Measurements from ENCODE around the gene AVP. TPM values are rescaled to one million over a fixed set of nuclear protein-coding genes. Genes with fewer than 3 reads are reported as not detected.

AVP gene
- total RNA-seq, 1 experiment from 2014 or later: not detected

DNA sequence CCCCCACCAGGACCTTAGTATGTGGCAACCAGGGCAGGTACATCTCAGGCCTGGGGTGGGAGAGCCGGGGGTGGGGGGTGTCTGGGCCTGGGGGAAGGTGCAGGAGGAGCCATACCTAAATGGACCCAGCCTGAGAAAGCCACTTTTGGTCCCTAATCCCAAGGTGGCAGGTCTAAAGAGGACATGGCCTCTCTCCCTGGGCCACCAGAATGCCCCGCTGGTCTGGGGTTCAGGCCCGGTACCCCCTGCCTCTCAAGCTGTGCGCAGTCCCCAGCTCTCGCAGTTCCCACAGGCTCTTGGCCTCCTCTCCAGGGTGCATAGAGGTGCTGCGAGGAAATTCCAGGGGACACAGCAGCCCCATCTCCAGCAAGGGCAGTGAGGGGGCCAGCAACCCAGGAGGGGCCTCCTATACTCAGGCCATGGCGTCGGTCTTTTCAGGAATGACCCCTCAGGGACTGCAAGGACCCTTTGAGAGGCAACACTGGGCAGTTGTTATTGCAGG lies 1.1 kb upstream of the AVP start:
- Histone ChIP-seq H2BK120ac (ENCODE audit: low read depth, low read length, poor library complexity, severe bottlenecking) (no peak overlapping the region), H3K27me3 (ENCODE audit: insufficient read depth, low read length) (peaks cover 26% of the 10 kb centered on the region), H3T11ph (ENCODE audit: low read length) (no peak overlapping the region), H2AK5ac (ENCODE audit: insufficient read length, low read length) (no peak overlapping the region), H3K4me1 (ENCODE audit: insufficient read depth, low read length) (no peaks in the 10 kb centered on the region; the same call in 1 of the 2 replicates), H3K56ac (ENCODE audit: insufficient read length, low read depth, low read length) (no peak overlapping the region), H3K23me2 (ENCODE audit: insufficient read length, low read depth, low read length, poor library complexity, severe bottlenecking) (peaks cover 4% of the 10 kb centered on the region), H4K5ac (ENCODE audit: insufficient read length, low read depth, low read length) (no peak overlapping the region), H2BK5ac (ENCODE audit: insufficient read length, low read length) (no peak overlapping the region), H3K79me2 (ENCODE audit: insufficient read depth, low read length) (no peaks in the 10 kb centered on the region), H3K14ac (ENCODE audit: insufficient read depth, low read length) (no peak overlapping the region), H2BK12ac (ENCODE audit: insufficient read length, low read depth, low read length) (no peak overlapping the region), H3K79me1 (ENCODE audit: insufficient read depth, low read depth, low read length, poor library complexity, severe bottlenecking) (no peaks in the 10 kb centered on the region), H3K23ac (ENCODE audit: insufficient read length, low read depth, low read length) (no peak overlapping the region), H3K9ac (ENCODE audit: extremely low read depth, insufficient read length, low read length) (no peak overlapping the region), H4K91ac (ENCODE audit: insufficient read length, low read depth, low read length) (no peak overlapping the region), H4K8ac (replicated peaks; ENCODE audit: insufficient read length, low read depth, low read length) (no peak overlapping the region), H2BK20ac (ENCODE audit: low read depth, low read length, poor library complexity, severe bottlenecking) (no peak overlapping the region), H3K18ac (ENCODE audit: insufficient read length, low read depth, low read length) (no peak overlapping the region), H3K4ac (ENCODE audit: low read depth, low read length) (no peak overlapping the region), H2BK15ac (ENCODE audit: low read depth, low read length) (no peak overlapping the region), H3K27ac (ENCODE audit: insufficient read length, low read depth, low read length) (no peak overlapping the region), H2AFZ (ENCODE audit: low read length) (no peak overlapping the region), H3K9me3 (ENCODE audit: control insufficient read depth, low read depth, low read length) (no peaks in the 10 kb centered on the region), H3K4me2 (ENCODE audit: insufficient read depth, insufficient read length, low read length) (no peak overlapping the region), H4K20me1 (ENCODE audit: control insufficient read depth, insufficient read depth, insufficient read length) (no peaks in the 10 kb centered on the region)
- H3K4me1 Mint-ChIP-seq: peaks cover 0 to 8% of the 10 kb centered on the region in 2 experiments; a peak in 1 of 4 replicates
- no CpG with 5 or more reads among the region's 8 CpGs for WGBS (ENCODE audit: extremely low coverage, insufficient read length, low lambda C conversion rate)
- no peak for DNase-seq
- TF ChIP-seq, protein P1, sequence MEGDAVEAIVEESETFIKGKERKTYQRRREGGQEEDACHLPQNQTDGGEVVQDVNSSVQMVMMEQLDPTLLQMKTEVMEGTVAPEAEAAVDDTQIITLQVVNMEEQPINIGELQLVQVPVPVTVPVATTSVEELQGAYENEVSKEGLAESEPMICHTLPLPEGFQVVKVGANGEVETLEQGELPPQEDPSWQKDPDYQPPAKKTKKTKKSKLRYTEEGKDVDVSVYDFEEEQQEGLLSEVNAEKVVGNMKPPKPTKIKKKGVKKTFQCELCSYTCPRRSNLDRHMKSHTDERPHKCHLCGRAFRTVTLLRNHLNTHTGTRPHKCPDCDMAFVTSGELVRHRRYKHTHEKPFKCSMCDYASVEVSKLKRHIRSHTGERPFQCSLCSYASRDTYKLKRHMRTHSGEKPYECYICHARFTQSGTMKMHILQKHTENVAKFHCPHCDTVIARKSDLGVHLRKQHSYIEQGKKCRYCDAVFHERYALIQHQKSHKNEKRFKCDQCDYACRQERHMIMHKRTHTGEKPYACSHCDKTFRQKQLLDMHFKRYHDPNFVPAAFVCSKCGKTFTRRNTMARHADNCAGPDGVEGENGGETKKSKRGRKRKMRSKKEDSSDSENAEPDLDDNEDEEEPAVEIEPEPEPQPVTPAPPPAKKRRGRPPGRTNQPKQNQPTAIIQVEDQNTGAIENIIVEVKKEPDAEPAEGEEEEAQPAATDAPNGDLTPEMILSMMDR (conservative IDR thresholded peaks at IDR 0.05): no peak
- H3K27me3 Mint-ChIP-seq (ENCODE audit: low read depth): peaks cover 51% of the 10 kb centered on the region
- no peak overlapping the region for H3K27ac Mint-ChIP-seq
- no peak overlapping the region for H3K4me3 Mint-ChIP-seq
- H3K9me3 Mint-ChIP-seq: peaks cover 0 to 2% of the 10 kb centered on the region in 2 experiments; a peak in 1 of 5 replicates
- no peaks in the 10 kb centered on the region; a peak in 2 of 7 replicates for H3K36me3 Mint-ChIP-seq (ENCODE audit: insufficient read depth in 1 of 3, low read depth in 3 of 3)

All from H9 (cell line).